GM19455 (cell line): ENCODE measurements around the gene TET2.

Experiments
- ATAC-seq: cut with Tn5 transposase; IDR thresholded peaks from one replicate; pipeline ENCODE4 v1.9.1; 2021; ENCODE audit not compliant: unreplicated experiment

TET2 gene

DNA sequence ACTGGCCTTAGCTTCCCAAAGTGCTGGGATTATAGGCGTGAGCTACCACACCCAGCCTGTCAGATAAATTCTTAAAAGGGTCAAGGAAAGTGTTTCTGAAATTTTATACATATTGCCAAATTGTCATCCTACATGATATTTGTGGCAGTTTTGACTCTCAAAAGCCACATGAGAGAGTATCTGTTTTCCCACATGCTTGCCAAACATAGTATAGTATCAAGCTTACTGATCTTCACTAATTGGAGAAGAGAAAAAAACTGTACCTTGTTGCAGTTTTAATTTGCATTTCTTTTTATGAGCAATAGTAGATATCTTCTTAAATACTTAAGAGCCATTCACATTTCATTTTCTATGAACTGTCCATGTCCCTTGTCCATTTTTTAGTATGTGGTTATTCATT is 83.6 kb downstream of the TET2 start:
- no peak for ATAC-seq

GRCh38 chr4:105232374-105232773 is 85.7 kb downstream of the TET2 start:
- ATAC-seq = no peak

- no peak for ATAC-seq
Observed at GRCh38 chr4:105234582-105234981, 87.9 kb downstream of the TET2 start.

DNA sequence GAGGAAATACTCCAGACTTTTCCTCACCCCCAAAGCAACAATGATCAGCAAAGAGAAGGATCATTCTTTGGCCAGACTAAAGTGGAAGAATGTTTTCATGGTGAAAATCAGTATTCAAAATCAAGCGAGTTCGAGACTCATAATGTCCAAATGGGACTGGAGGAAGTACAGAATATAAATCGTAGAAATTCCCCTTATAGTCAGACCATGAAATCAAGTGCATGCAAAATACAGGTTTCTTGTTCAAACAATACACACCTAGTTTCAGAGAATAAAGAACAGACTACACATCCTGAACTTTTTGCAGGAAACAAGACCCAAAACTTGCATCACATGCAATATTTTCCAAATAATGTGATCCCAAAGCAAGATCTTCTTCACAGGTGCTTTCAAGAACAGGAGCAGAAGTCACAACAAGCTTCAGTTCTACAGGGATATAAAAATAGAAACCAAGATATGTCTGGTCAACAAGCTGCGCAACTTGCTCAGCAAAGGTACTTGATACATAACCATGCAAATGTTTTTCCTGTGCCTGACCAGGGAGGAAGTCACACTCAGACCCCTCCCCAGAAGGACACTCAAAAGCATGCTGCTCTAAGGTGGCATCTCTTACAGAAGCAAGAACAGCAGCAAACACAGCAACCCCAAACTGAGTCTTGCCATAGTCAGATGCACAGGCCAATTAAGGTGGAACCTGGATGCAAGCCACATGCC is 89.7 kb downstream of the TET2 start:
- ATAC-seq = peak; percentile 86

- ATAC-seq = peak; percentile 22
Observed at GRCh38 chr4:105236916-105237311, 90.2 kb downstream of the TET2 start.

DNA sequence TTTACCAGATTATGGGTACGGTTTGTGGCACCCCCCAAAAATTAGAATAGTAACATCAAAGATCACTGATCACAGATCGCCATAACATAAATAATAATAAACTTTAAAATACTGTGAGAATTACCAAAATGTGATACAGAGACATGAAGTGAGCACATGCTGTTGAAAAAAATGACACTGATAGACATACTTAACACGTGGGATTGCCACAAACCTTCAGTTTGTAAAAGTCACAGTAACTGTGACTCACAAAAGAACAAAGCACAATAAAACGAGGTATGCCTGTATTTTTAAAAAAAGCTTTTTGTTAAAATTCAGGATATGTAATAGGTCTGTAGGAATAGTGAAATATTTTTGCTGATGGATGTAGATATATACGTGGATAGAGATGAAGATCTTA is 93.4 kb downstream of the TET2 start:
- no peak for ATAC-seq

DNA sequence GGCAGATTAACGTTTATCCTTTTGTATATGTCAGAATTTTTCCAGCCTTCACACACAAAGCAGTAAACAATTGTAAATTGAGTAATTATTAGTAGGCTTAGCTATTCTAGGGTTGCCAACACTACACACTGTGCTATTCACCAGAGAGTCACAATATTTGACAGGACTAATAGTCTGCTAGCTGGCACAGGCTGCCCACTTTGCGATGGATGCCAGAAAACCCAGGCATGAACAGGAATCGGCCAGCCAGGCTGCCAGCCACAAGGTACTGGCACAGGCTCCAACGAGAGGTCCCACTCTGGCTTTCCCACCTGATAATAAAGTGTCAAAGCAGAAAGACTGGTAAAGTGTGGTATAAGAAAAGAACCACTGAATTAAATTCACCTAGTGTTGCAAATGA is 94.8 kb downstream of the TET2 start:
- ATAC-seq = no peak

- ATAC-seq = no peak
Observed at GRCh38 chr4:105243446-105243845, 96.8 kb downstream of the TET2 start.

DNA sequence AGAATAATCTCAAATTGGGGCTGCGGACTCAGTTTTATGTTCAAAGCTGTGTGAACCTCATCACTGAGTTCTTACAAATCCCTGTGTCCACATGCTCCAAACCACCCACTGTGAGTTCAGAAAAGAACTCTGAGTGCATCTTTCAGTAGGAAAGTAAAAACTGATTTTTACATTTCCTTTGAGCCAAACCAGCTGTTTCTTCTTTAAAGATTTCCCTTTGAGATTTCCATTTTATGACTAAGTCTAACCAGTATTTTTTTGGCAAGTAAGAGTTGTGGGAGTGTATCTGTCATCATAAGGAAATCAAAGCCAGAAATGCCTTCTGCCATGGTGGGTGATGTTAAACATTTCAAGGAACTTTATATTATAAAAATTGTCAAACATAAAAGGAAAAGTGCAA is 100.0 kb downstream of the TET2 start:
- no peak for ATAC-seq

DNA sequence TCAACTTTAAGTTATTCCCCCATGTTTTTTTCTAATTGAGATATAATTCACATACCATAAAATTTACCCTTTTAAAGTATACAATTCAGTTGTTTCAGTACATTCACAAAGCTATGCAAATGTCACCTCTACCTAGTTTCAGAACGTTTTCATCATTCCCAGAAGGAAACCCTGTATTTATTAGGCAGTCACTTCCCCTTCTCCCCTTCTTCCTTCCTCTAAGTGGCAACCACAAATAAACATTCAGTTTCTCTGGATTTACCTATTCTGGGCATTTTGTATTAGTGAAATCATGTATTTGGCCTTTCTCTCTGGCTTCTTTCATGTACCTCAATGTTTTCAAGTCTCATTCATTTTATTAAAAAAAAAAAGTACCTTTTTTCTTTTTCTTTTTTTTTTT is 101.9 kb downstream of the TET2 start:
- ATAC-seq = no peak

GRCh38 chr4:105257817-105258495 is 111.3 kb downstream of the TET2 start:
- ATAC-seq = no peak

DNA sequence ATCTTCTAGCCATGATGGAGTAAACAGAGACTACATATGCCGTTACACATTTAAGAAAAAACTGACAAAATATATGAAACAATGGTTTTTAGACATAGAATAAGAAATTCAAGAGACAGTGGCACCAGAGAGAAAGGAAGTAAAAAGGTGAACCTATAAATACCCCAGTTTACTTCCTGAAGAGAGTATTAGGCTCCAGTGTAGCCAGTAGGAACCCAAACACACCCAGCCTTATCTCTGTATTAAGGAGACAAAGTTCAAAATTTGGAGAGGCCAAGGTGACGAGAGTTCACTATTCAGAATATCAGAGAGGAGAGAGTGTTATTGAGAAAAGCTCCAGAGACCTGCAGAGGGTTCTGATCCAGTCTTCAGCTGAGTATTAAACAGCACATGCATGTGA is 119.0 kb downstream of the TET2 start:
- ATAC-seq = no peak

DNA sequence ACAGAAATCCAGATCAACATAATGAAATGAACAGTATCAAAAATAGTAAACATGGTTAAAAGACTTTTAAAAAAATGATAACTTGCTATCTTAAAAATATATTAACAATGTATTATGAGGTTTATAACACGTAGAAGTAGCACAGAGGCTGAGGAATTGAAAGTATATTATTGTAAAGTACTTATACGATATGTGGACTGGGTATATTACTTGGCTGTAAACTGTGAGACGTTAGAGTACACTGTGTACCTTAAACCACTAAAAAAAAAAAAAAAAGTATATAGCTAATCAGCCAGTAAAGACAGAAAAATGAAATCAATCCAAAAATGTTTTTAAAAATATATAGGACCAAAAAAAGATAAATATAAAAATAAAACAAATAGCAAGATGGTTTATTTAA is 120.6 kb downstream of the TET2 start:
- no peak for ATAC-seq

- no peak for ATAC-seq
Observed at GRCh38 chr4:105272002-105272401, 125.3 kb downstream of the TET2 start.

- no peak for ATAC-seq
Observed at GRCh38 chr4:105273230-105273629, 126.6 kb downstream of the TET2 start.

GRCh38 chr4:105274090-105274489 is 127.4 kb downstream of the TET2 start:
- ATAC-seq = no peak

GRCh38 chr4:105274504-105274903 is 127.8 kb downstream of the TET2 start:
- ATAC-seq = no peak

GRCh38 chr4:105276361-105277104 is 129.9 kb downstream of the TET2 start:
- no peak for ATAC-seq

DNA sequence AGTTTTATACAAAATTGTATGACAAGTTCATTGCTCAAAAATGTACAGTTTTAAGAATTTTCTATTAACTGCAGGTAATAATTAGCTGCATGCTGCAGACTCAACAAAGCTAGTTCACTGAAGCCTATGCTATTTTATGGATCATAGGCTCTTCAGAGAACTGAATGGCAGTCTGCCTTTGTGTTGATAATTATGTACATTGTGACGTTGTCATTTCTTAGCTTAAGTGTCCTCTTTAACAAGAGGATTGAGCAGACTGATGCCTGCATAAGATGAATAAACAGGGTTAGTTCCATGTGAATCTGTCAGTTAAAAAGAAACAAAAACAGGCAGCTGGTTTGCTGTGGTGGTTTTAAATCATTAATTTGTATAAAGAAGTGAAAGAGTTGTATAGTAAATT is 131.0 kb downstream of the TET2 start:
- ATAC-seq = no peak

GRCh38 chr4:105279314-105279713 is 132.6 kb downstream of the TET2 start:
- ATAC-seq = no peak

DNA sequence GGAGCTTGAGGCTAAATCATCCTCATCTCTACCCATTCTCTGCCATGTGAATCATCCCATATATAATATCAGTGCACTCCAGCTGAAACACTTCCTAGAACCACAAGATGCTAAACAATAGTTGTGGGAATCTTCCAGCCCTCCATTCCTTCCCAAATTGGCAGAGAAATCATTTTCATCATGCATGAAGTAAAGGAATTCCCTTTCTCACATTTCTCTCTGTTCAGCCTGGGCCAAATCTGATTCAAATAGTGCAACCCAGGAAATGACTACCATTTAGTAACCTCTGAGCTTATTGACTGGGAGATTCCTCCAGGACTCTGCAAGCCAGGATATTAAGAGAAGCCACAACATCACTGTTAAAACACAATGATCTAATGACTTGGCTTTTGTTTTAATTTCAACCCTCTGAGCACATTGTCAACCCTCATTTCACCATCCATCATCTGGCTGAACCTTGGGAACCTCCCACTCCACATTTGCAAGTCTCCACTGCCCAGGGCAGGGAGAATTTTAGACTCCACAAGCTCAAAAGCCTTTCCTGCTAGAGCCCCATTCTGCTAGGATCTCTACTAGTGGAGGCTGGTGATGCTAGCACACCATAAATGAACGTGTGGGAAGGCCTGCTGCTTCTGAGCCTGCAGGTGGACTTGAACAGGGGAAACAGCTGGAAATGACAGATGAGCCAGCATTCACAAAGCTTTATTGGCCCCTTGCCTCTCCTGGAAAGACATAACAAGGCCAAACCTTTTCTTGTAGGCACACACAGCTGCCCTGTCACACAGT is 133.9 kb downstream of the TET2 start:
- ATAC-seq = no peak

DNA sequence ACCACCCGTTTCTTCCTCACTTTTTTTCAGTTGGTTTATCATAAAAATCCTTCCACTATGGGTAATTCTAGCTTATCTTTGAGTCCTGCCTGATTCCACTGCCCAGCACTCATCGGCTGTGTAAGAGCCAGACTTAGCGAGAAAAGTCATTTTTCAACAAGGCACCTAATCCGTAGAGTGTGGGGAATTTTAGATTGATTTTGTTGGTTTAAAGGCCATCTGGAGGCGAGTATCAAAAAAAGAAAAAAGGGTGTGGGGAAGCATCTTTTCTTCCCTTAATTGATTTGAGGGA is 134.4 kb downstream of the TET2 start:
- ATAC-seq = no peak
